CD1c-positive myeloid dendritic cell (primary cell): ENCODE results near the gene AKT3.

Experiments used
- DNase-seq: peaks from one replicate; pipeline ENCODE4 v3.0.0-alpha.2; 2016; ENCODE audit errors: extremely low spot score

AKT3 gene

GRCh38 chr1:243557866-243558265 is 292.2 kb downstream of the AKT3 start:
- DNase-seq: no peak

GRCh38 chr1:243554686-243555085 is 295.4 kb downstream of the AKT3 start:
- no peak for DNase-seq

GRCh38 chr1:243553090-243553489 is 297.0 kb downstream of the AKT3 start:
- DNase-seq: no peak

- no peak for DNase-seq
These were observed 299.8 kb downstream of the AKT3 start for GRCh38 chr1:243550276-243550675.

GRCh38 chr1:243549791-243550190 is 300.3 kb downstream of the AKT3 start:
- DNase-seq: no peak

GRCh38 chr1:243549108-243549507 is 300.9 kb downstream of the AKT3 start:
- no peak for DNase-seq

GRCh38 chr1:243548516-243548915 is 301.5 kb downstream of the AKT3 start:
- DNase-seq: no peak

GRCh38 chr1:243547891-243548290 is 302.2 kb downstream of the AKT3 start:
- DNase-seq: no peak

- DNase-seq: no peak
These were observed 303.6 kb downstream of the AKT3 start for GRCh38 chr1:243546457-243546856.

GRCh38 chr1:243543501-243543900 is 306.5 kb downstream of the AKT3 start:
- DNase-seq: no peak

- DNase-seq: no peak
These were observed 307.2 kb downstream of the AKT3 start for GRCh38 chr1:243542739-243543415.

- DNase-seq: no peak
These were observed 310.4 kb downstream of the AKT3 start for GRCh38 chr1:243539636-243540035.

GRCh38 chr1:243535014-243535413 is 315.0 kb downstream of the AKT3 start:
- DNase-seq: no peak

GRCh38 chr1:243529512-243529911 is 320.5 kb downstream of the AKT3 start:
- no peak for DNase-seq

- no peak for DNase-seq
These were observed 321.5 kb downstream of the AKT3 start for GRCh38 chr1:243528459-243529121.

- no peak for DNase-seq
These were observed 323.9 kb downstream of the AKT3 start for GRCh38 chr1:243526180-243526579.

GRCh38 chr1:243525085-243525487 is 325.0 kb downstream of the AKT3 start:
- no peak for DNase-seq

- no peak for DNase-seq
These were observed 326.3 kb downstream of the AKT3 start for GRCh38 chr1:243523766-243524165.

- no peak for DNase-seq
These were observed 329.2 kb downstream of the AKT3 start for GRCh38 chr1:243520831-243521230.

- DNase-seq: no peak
These were observed 335.1 kb downstream of the AKT3 start for GRCh38 chr1:243514927-243515326.

GRCh38 chr1:243513726-243514491 is 336.1 kb downstream of the AKT3 start:
- no peak for DNase-seq

GRCh38 chr1:243510928-243511327 is 339.1 kb downstream of the AKT3 start:
- DNase-seq: no peak

GRCh38 chr1:243508943-243509342 is 341.1 kb downstream of the AKT3 start:
- no peak for DNase-seq
